SIG-M5 treated with dmso at 0.1 percent for 504 hours (cell line): ENCODE measurements around the gene HBE1.
"Not testable (repeated sequence)": the region's sequence is repeated elsewhere in the genome, so short reads cannot be mapped to it uniquely, and the experiment has no call there.

Source experiments
- DNase-seq: peaks from one replicate; lab custom pipeline; 2025; ENCODE audit not compliant: unreplicated experiment; lab: John Stamatoyannopoulos, UW

The HBE1 gene

GRCh38 chr11:5285703-5286340 lies 16.1 kb upstream of the HBE1 start:
- no peak for DNase-seq

- no peak for DNase-seq
Observed at GRCh38 chr11:5284637-5285036, 14.9 kb upstream of the HBE1 start.

- no peak for DNase-seq
Observed at GRCh38 chr11:5283882-5284281, 14.1 kb upstream of the HBE1 start.

GRCh38 chr11:5283086-5283485 lies 13.3 kb upstream of the HBE1 start:
- DNase-seq, result no peak

- no peak for DNase-seq
Observed at GRCh38 chr11:5282628-5283027, 12.9 kb upstream of the HBE1 start.

GRCh38 chr11:5281596-5281995 lies 11.9 kb upstream of the HBE1 start:
- no peak for DNase-seq

- peak; percentile 15 for DNase-seq
Observed at GRCh38 chr11:5280582-5281102, 10.9 kb upstream of the HBE1 start.

- DNase-seq, result no peak
Observed at GRCh38 chr11:5279471-5280090, 9.8 kb upstream of the HBE1 start.

GRCh38 chr11:5277807-5278382 lies 8.2 kb upstream of the HBE1 start:
- DNase-seq, result no peak

- no peak for DNase-seq
Observed at GRCh38 chr11:5276697-5277096, 7.0 kb upstream of the HBE1 start.

- no peak for DNase-seq
Observed at GRCh38 chr11:5275369-5276110, 5.8 kb upstream of the HBE1 start.

GRCh38 chr11:5274395-5274794 lies 4.7 kb upstream of the HBE1 start:
- no peak for DNase-seq

GRCh38 chr11:5272395-5273017 lies 2.8 kb upstream of the HBE1 start:
- no peak for DNase-seq

GRCh38 chr11:5267033-5267563 lies 2.6 kb downstream of the HBE1 start:
- no peak for DNase-seq

- DNase-seq, result no peak
Observed at GRCh38 chr11:5266609-5267008, 3.1 kb downstream of the HBE1 start.

GRCh38 chr11:5265832-5266231 lies 3.9 kb downstream of the HBE1 start:
- no peak for DNase-seq

- no peak for DNase-seq
Observed at GRCh38 chr11:5258543-5259262, 11.0 kb downstream of the HBE1 start.

GRCh38 chr11:5257296-5257695 lies 12.4 kb downstream of the HBE1 start:
- DNase-seq, result no peak

- not testable (repeated sequence) for DNase-seq
Observed at GRCh38 chr11:5254646-5255413, 14.9 kb downstream of the HBE1 start, which contains the start of gene HBG2. HBG2 (minus strand) TSS chr11:5254781; CDS start chr11:5254728, 53 bp downstream.
